HepG2 (cell line): Measurements from ENCODE around the gene SFMBT1. TPM values are rescaled to one million over a fixed set of nuclear protein-coding genes. Genes with fewer than 3 reads are reported as not detected.

ENCODE experiments used
- ATAC-seq: fragments of 200-7000 bp; cut with Tn5 transposase; 3 replicates; pipeline ENCODE4 v1.9.1; 2020; ENCODE audit warnings: mild to moderate bottlenecking, moderate library complexity
- BruUV-seq: library from RNA; stranded (reverse); fragments of 400-500 nt; replicated peaks from 2 replicates; lab custom pipeline; 2021; lab: Mats Ljungman, UMichigan
- CTCF ChIA-PET: fragments of 300-600 bp; formaldehyde crosslinking; extraction: SDS; loops from one replicate; lab custom pipeline; 2021; ENCODE audit warnings: low total read pairs, inconsistent platforms, low intra/inter-chr PET ratio; lab: Yijun Ruan, JAX
- POLR2A ChIA-PET: fragments of 350-600 bp; sonication (Branson Sonifier 250); formaldehyde crosslinking; loops from one replicate; lab custom pipeline; 2020; ENCODE audit warnings: antibody characterized with exemption, inconsistent platforms; lab: Yijun Ruan, JAX
- DNase-seq: peaks from one replicate; pipeline ENCODE4 v3.0.0-alpha.2; 2015; ENCODE audit warnings: low spot score
- FAIRE-seq: peaks from 3 replicates; lab custom pipeline; 2011; peaks lifted over from hg19 to GRCh38; lab: Jason Lieb, UNC
- H2AFZ ChIP-seq: one replicate; pipeline ENCODE4 v1.6.1; 2011; ENCODE audit warnings: low read length, inconsistent platforms
- H3K27ac ChIP-seq: fragments of 300-600 bp; 3 replicates; pipeline ENCODE4 v1.8.0; 2011; ENCODE audit warnings: mixed run types, mild to moderate bottlenecking, mixed read lengths, low read length, inconsistent platforms; ENCODE audit not compliant: insufficient read depth; ENCODE audit errors: extremely low read length
- H3K27me3 ChIP-seq, 2 experiments: fragments of 200-600 bp in 1 of 2; 2 replicates in 1 of 2; 3 replicates in 1 of 2; pipeline versions ENCODE4 v1.6.0 to v1.8.0; 2011; ENCODE audit warnings: low read length in 2 of 2, mild to moderate bottlenecking in 2 of 2, moderate library complexity in 2 of 2, inconsistent platforms in 1 of 2; ENCODE audit not compliant: insufficient read depth in 2 of 2, control insufficient read depth in 1 of 2
- H3K36me3 ChIP-seq, 2 experiments: fragments of 200-600 bp in 1 of 2; replicated peaks in 1 of 2; 2 replicates in 1 of 2; 3 replicates in 1 of 2; pipeline versions ENCODE4 v1.5.1 to v1.8.0; 2011; ENCODE audit warnings: low read length in 2 of 2, inconsistent platforms in 1 of 2; ENCODE audit not compliant: insufficient read depth in 2 of 2, control insufficient read depth in 1 of 2
- H3K4me1 ChIP-seq: 2 replicates; pipeline ENCODE4 v1.5.1; 2012; ENCODE audit warnings: low read length, inconsistent platforms; ENCODE audit not compliant: insufficient read depth
- H3K4me2 ChIP-seq: 2 replicates; pipeline ENCODE4 v1.6.0; 2011; ENCODE audit warnings: low read depth, low read length, inconsistent platforms
- H3K4me3 ChIP-seq, 3 experiments: fragments of 200-600 bp in 1 of 3; sonication (generic), shearing (Covaris generic) in 1 of 3; replicated peaks in 1 of 3; 2 replicates each; pipeline ENCODE4 v1.5.1; 2011 to 2016; ENCODE audit warnings: low read length in 3 of 3, inconsistent platforms in 2 of 3, low read depth in 2 of 3, mild to moderate bottlenecking in 2 of 3, control low read depth in 1 of 3, mixed read lengths in 1 of 3; ENCODE audit not compliant: insufficient read depth in 1 of 3
- H3K79me2 ChIP-seq: one replicate; pipeline ENCODE4 v1.6.1; 2011; ENCODE audit warnings: low read length, inconsistent platforms; ENCODE audit not compliant: insufficient read depth
- H3K9ac ChIP-seq: 2 replicates; pipeline ENCODE4 v1.6.0; 2011; ENCODE audit warnings: mild to moderate bottlenecking, low read depth, low read length, inconsistent platforms; ENCODE audit not compliant: insufficient read depth
- H3K9me3 ChIP-seq: 2 replicates; pipeline ENCODE4 v1.5.1; 2012; ENCODE audit warnings: mild to moderate bottlenecking, low read length
- H4K20me1 ChIP-seq: 2 replicates; pipeline ENCODE4 v1.6.0; 2011; ENCODE audit warnings: inconsistent platforms, mild to moderate bottlenecking, low read length, moderate library complexity; ENCODE audit not compliant: insufficient read depth
- CSRNP1 ChIP-seq: sonication (generic); formaldehyde crosslinking; IDR thresholded peaks from 2 replicates; pipeline ENCODE4 v1.8.1; 2023; ENCODE audit warnings: mild to moderate bottlenecking, missing genetic modification reagents
- EP300 ChIP-seq, 3 experiments: sonication (generic) in 1 of 3; formaldehyde crosslinking in 1 of 3; IDR thresholded peaks; 2 replicates each; pipeline versions ENCODE4 v1.5.1 to v1.6.1; 2011 to 2020; ENCODE audit warnings: low read depth in 2 of 3, low read length in 2 of 3, borderline replicate concordance in 1 of 3, improper control_type of control experiment in 1 of 3, mild to moderate bottlenecking in 1 of 3, missing genetic modification reagents in 1 of 3, moderate library complexity in 1 of 3
- GATAD2A ChIP-seq: IDR thresholded peaks from 2 replicates; pipeline ENCODE4 v1.6.1; 2016
- KIAA2018 ChIP-seq: sonication (generic); formaldehyde crosslinking; IDR thresholded peaks from 2 replicates; pipeline ENCODE4 v1.5.0; 2020; ENCODE audit warnings: mild to moderate bottlenecking, missing genetic modification reagents, borderline replicate concordance
- ZNF33A ChIP-seq: sonication (generic); formaldehyde crosslinking; IDR thresholded peaks from 2 replicates; pipeline ENCODE4 v1.5.1; 2020; ENCODE audit warnings: missing genetic modification reagents, mild to moderate bottlenecking, moderate library complexity, borderline replicate concordance
- ZNF788 ChIP-seq: sonication (generic); formaldehyde crosslinking; IDR thresholded peaks from 2 replicates; pipeline ENCODE4 v1.5.0; 2020; ENCODE audit warnings: mild to moderate bottlenecking, missing genetic modification reagents, borderline replicate concordance
- WGBS: methylation state at CpG from one replicate; pipeline ENCODE4 v1.1.6; 2017; ENCODE audit warnings: low lambda C conversion rate; 5-methylcytosine and 5-hydroxymethylcytosine counted together
- in situ Hi-C: cut with HindIII; loops from 2 replicates; pipeline ENCODE4 v1.10.0; 2017; ENCODE audit warnings: low pct_unique_long_range_greater_than_20kb; ENCODE audit not compliant: extremely low pct_ligation_motif_present
- intact Hi-C: fragments of 100-400 bp; cut with micrococcal nuclease; formaldehyde crosslinking; loops from one replicate; pipeline ENCODE4 v1.10.0; 2022; ENCODE audit not compliant: unreplicated experiment
- polyA plus RNA-seq, 8 experiments: library from polyadenylated mRNA; depleted of rRNA in 3 of 8; stranded (reverse) in 7 of 8; unstranded in 1 of 8; fragments of >200 nt; fragmentation: Illumina TruSeq in 4 of 8; extraction: Trizol in 4 of 8; gene quantifications; 2 replicates each; pipeline versions ENCODE4 v1.2.1 to v1.2.3, GENCODE V29; 2011 to 2016; ENCODE audit warnings: low read depth in 4 of 8, missing spikeins in 1 of 8, mixed read lengths in 1 of 8; ENCODE audit not compliant: insufficient read depth in 1 of 8
- total RNA-seq, 5 experiments: library from RNA; depleted of rRNA; stranded (reverse); fragments of >200 nt; fragmentation: Illumina TruSeq; extraction: Trizol; gene quantifications; 2 replicates each; pipeline ENCODE4 v1.2.3, GENCODE V29; 2016; ENCODE audit warnings: low read depth in 1 of 5
- TF ChIP-seq, protein P1 (sequence below): sonication (generic); formaldehyde crosslinking; IDR thresholded peaks from 2 replicates; pipeline ENCODE4 v1.5.1; 2020; ENCODE audit warnings: mild to moderate bottlenecking, missing genetic modification reagents, borderline replicate concordance

Gene SFMBT1
- total and polyA plus RNA-seq, 2 of the 13 experiments (the other 11 are each of a cell fraction or from before 2014, with no cell fraction given) = 3.8 to 12.8 TPM

DNA sequence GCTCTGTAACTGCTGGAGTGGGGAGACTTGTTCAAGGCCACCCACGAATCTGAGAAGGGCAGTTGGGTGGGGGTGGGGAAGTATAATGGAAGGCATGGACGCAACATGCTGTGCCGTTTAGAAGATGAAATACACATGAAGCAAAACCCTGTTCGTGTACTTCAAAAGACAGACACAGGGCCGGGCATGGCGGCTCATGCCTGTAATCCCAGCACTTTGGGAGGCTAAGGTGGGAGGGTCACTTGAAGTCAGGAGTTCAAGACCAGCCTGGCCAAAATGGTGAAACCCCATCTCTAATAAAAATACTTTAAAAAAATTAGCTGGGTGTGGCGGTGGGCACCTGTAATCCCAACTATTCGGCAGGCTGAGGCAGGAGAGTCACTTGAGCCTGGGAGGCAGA lies 36.9 kb upstream of the SFMBT1 start (continued):
- no peak for TF ChIP-seq KIAA2018 (CRISPR knock-in tag)
- no peak for TF ChIP-seq GATAD2A
- no peak for TF ChIP-seq EP300 (IDR thresholded peaks at IDR 0.05; ENCODE audit: low read depth in 2 of 2, low read length in 2 of 2)
- TF ChIP-seq EP300 (CRISPR knock-in tag; IDR thresholded peaks at IDR 0.05; ENCODE audit: borderline replicate concordance) = no peak
- no peak for TF ChIP-seq ZNF788

- intact Hi-C loops (no loop called here), in situ Hi-C loops (no loop called here)
- Histone ChIP-seq H3K79me2 (no peaks in the 10 kb centered on the region), H3K4me2 (no peak overlapping the region), H3K4me1 (peaks cover 19% of the 10 kb centered on the region), H3K4me3 (no peak overlapping the region), H3K9ac (no peak overlapping the region), H4K20me1 (no peaks in the 10 kb centered on the region), H2AFZ (no peak overlapping the region), H3K9me3 (no peaks in the 10 kb centered on the region), H3K27ac (no peak overlapping the region), H3K27me3 (no peaks in the 10 kb centered on the region), H3K36me3 (no peaks in the 10 kb centered on the region)
- no peak for DNase-seq
- FAIRE-seq = no peak
- BruUV-seq = no TSS peak
- ChIA-PET POLR2A (no interaction called here), CTCF (no interaction called here)
- no peak for ATAC-seq
- WGBS = 56% methylated on average over 5 of the region's 5 CpGs
- no peak for TF ChIP-seq CSRNP1
- TF ChIP-seq, protein P1, sequence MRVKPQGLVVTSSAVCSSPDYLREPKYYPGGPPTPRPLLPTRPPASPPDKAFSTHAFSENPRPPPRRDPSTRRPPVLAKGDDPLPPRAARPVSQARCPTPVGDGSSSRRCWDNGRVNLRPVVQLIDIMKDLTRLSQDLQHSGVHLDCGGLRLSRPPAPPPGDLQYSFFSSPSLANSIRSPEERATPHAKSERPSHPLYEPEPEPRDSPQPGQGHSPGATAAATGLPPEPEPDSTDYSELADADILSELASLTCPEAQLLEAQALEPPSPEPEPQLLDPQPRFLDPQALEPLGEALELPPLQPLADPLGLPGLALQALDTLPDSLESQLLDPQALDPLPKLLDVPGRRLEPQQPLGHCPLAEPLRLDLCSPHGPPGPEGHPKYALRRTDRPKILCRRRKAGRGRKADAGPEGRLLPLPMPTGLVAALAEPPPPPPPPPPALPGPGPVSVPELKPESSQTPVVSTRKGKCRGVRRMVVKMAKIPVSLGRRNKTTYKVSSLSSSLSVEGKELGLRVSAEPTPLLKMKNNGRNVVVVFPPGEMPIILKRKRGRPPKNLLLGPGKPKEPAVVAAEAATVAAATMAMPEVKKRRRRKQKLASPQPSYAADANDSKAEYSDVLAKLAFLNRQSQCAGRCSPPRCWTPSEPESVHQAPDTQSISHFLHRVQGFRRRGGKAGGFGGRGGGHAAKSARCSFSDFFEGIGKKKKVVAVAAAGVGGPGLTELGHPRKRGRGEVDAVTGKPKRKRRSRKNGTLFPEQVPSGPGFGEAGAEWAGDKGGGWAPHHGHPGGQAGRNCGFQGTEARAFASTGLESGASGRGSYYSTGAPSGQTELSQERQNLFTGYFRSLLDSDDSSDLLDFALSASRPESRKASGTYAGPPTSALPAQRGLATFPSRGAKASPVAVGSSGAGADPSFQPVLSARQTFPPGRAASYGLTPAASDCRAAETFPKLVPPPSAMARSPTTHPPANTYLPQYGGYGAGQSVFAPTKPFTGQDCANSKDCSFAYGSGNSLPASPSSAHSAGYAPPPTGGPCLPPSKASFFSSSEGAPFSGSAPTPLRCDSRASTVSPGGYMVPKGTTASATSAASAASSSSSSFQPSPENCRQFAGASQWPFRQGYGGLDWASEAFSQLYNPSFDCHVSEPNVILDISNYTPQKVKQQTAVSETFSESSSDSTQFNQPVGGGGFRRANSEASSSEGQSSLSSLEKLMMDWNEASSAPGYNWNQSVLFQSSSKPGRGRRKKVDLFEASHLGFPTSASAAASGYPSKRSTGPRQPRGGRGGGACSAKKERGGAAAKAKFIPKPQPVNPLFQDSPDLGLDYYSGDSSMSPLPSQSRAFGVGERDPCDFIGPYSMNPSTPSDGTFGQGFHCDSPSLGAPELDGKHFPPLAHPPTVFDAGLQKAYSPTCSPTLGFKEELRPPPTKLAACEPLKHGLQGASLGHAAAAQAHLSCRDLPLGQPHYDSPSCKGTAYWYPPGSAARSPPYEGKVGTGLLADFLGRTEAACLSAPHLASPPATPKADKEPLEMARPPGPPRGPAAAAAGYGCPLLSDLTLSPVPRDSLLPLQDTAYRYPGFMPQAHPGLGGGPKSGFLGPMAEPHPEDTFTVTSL (CRISPR knock-in tag) = no peak
- no peak for TF ChIP-seq ZNF33A (CRISPR knock-in tag)
Measured at GRCh38 chr3:53081318-53081717, 35.4 kb upstream of the SFMBT1 start.
